HEK293 (cell line): ENCODE data around the gene STK4.

Experiments
- CTCF ChIP-seq: fragments of 450-650 bp; formaldehyde crosslinking; IDR thresholded peaks from 2 replicates; pipeline ENCODE4 v1.5.1; 2016; ENCODE audit warnings: missing biosample characterization, missing genetic modification characterization
- ZBTB10 ChIP-seq: fragments of 450-650 bp; formaldehyde crosslinking; IDR thresholded peaks from 2 replicates; pipeline ENCODE4 v1.5.1; 2016; ENCODE audit warnings: missing biosample characterization, missing genetic modification characterization
- ZNF26 ChIP-seq: fragments of 450-650 bp; formaldehyde crosslinking; IDR thresholded peaks from 2 replicates; pipeline ENCODE4 v1.5.1; 2016; ENCODE audit warnings: missing biosample characterization, missing genetic modification characterization
- ZNF335 ChIP-seq: fragments of 450-650 bp; formaldehyde crosslinking; conservative IDR thresholded peaks from 2 replicates; pipeline ENCODE4 v1.5.1; 2016; ENCODE audit warnings: missing biosample characterization, missing genetic modification characterization

- TF ChIP-seq ZNF26 (tag by site-specific recombination) (no peak), ZNF335 (tag by site-specific recombination) (no peak), CTCF (tag by site-specific recombination) (no peak), ZBTB10 (tag by site-specific recombination) (no peak)
Observed at GRCh38 chr20:45021631-45022030, 55.3 kb downstream of the STK4 start.
